Mesenchymal stem cell (in vitro differentiated cells and primary cell): Measurements from ENCODE around the gene CLIC1.

ENCODE experiments used
- DNase-seq: peaks from one replicate; pipeline ENCODE4 v3.0.0-alpha.2; 2013
- H2AFZ ChIP-seq: one replicate; pipeline ENCODE4 v1.6.1; 2013; ENCODE audit warnings: low read depth, mild to moderate bottlenecking, control low read depth, inconsistent platforms, low read length, moderate library complexity
- H2AK5ac ChIP-seq: 2 replicates; pipeline ENCODE4 v1.6.1; 2013; ENCODE audit warnings: low read length, moderate library complexity, mild to moderate bottlenecking, inconsistent platforms; ENCODE audit not compliant: severe bottlenecking
- H2BK120ac ChIP-seq: one replicate; pipeline ENCODE4 v1.6.1; 2013; ENCODE audit warnings: low read depth, mild to moderate bottlenecking, inconsistent platforms, low read length, moderate library complexity
- H2BK12ac ChIP-seq, 2 experiments: one replicate each; pipeline ENCODE4 v1.6.1; 2013; ENCODE audit warnings: inconsistent platforms in 2 of 2, low read length in 2 of 2, mild to moderate bottlenecking in 2 of 2, moderate library complexity in 2 of 2, control low read depth in 1 of 2
- H2BK15ac ChIP-seq: one replicate; pipeline ENCODE4 v1.6.1; 2013; ENCODE audit warnings: mild to moderate bottlenecking, low read depth, inconsistent platforms; ENCODE audit not compliant: poor library complexity, severe bottlenecking
- H2BK5ac ChIP-seq: 2 replicates; pipeline ENCODE4 v1.6.1; 2013; ENCODE audit warnings: low read depth, mild to moderate bottlenecking, low read length, control low read depth, inconsistent platforms; ENCODE audit not compliant: poor library complexity, severe bottlenecking
- H3K14ac ChIP-seq, 2 experiments: one replicate each; pipeline ENCODE4 v1.6.1; 2013; ENCODE audit warnings: inconsistent platforms in 2 of 2, low read length in 2 of 2, control low read depth in 1 of 2, mild to moderate bottlenecking in 1 of 2, moderate library complexity in 1 of 2
- H3K18ac ChIP-seq, 2 experiments: one replicate each; pipeline ENCODE4 v1.6.1; 2013; ENCODE audit warnings: inconsistent platforms in 2 of 2, low read length in 2 of 2, control low read depth in 1 of 2, low read depth in 1 of 2, mild to moderate bottlenecking in 1 of 2
- H3K23ac ChIP-seq, 2 experiments: one replicate each; pipeline ENCODE4 v1.6.1; 2013; ENCODE audit warnings: inconsistent platforms in 2 of 2, low read length in 2 of 2, mild to moderate bottlenecking in 2 of 2, moderate library complexity in 2 of 2, control low read depth in 1 of 2
- H3K27ac ChIP-seq: 2 replicates; pipeline ENCODE4 v1.5.1; 2013; ENCODE audit warnings: mild to moderate bottlenecking, moderate library complexity, low read length, control low read depth, inconsistent platforms; ENCODE audit not compliant: poor library complexity, severe bottlenecking
- H3K27me3 ChIP-seq, 2 experiments: 2 replicates each; pipeline versions ENCODE4 v1.6.1 to v1.7.0; 2013; ENCODE audit warnings: low read length in 2 of 2, mild to moderate bottlenecking in 2 of 2, moderate library complexity in 2 of 2, control low read depth in 1 of 2, inconsistent platforms in 1 of 2; ENCODE audit not compliant: control insufficient read depth in 1 of 2, insufficient read depth in 1 of 2
- H3K36me3 ChIP-seq, 2 experiments: 2 replicates each; pipeline versions ENCODE4 v1.6.1 to v1.7.0; 2013; ENCODE audit warnings: low read length in 2 of 2, control low read depth in 1 of 2, inconsistent platforms in 1 of 2, low read depth in 1 of 2, mild to moderate bottlenecking in 1 of 2; ENCODE audit not compliant: insufficient read depth in 2 of 2, control insufficient read depth in 1 of 2
- H3K4ac ChIP-seq, 2 experiments: one replicate each; pipeline ENCODE4 v1.6.1; 2013; ENCODE audit warnings: inconsistent platforms in 2 of 2, low read length in 2 of 2, mild to moderate bottlenecking in 2 of 2, moderate library complexity in 2 of 2, control low read depth in 1 of 2, low read depth in 1 of 2
- H3K4me1 ChIP-seq: 2 replicates; pipeline ENCODE4 v1.6.1; 2013; ENCODE audit warnings: low read depth, low read length, control low read depth; ENCODE audit not compliant: control insufficient read depth, insufficient read depth
- H3K4me2 ChIP-seq: 2 replicates; pipeline ENCODE4 v1.6.1; 2013; ENCODE audit warnings: low read length, mild to moderate bottlenecking, inconsistent platforms; ENCODE audit not compliant: poor library complexity, severe bottlenecking
- H3K4me3 ChIP-seq, 2 experiments: 2 replicates each; pipeline versions ENCODE4 v1.5.1 to v1.7.0; 2013; ENCODE audit warnings: low read length in 2 of 2, mild to moderate bottlenecking in 2 of 2, control low read depth in 1 of 2, low read depth in 1 of 2; ENCODE audit not compliant: insufficient read depth in 1 of 2
- H3K79me1 ChIP-seq: replicated peaks from 2 replicates; pipeline ENCODE4 v1.6.1; 2013; ENCODE audit warnings: mild to moderate bottlenecking, control low read depth, low read length, inconsistent platforms; ENCODE audit not compliant: poor library complexity, severe bottlenecking
- H3K9ac ChIP-seq: 2 replicates; pipeline ENCODE4 v1.7.0; 2013; ENCODE audit warnings: mild to moderate bottlenecking, low read length, moderate library complexity
- H3K9me3 ChIP-seq: 2 replicates; pipeline ENCODE4 v1.7.0; 2013; ENCODE audit warnings: mild to moderate bottlenecking, low read length; ENCODE audit not compliant: control insufficient read depth
- H4K8ac ChIP-seq: one replicate; pipeline ENCODE4 v1.6.1; 2013; ENCODE audit warnings: inconsistent platforms, mild to moderate bottlenecking, low read length, moderate library complexity
- H4K91ac ChIP-seq: one replicate; pipeline ENCODE4 v1.6.1; 2013; ENCODE audit warnings: mild to moderate bottlenecking, low read length, inconsistent platforms
- WGBS: methylation state at CpG from one replicate; pipeline ENCODE4 v1.1.7; 2013; ENCODE audit warnings: mixed read lengths; 5-methylcytosine and 5-hydroxymethylcytosine counted together

Gene CLIC1

DNA sequence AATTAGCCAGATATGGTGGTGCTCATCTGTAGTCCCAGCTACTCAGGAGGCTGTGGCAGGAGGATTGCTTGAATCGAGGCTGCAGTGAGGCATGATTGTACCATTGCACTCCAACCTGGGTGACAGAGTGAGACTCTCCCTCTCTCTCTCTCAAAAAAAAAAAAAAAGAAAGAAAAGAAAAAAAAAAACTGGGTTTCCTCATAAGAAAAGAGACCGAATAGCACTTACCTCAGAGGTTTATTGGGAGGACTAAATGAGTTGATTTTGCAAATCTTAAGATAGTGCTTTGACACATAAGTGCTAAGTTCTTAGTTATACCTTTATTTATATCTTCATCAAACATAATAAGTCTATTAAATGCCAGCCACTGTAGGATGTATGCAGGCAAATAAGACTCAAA lies 34.5 kb upstream of the CLIC1 start:
- WGBS = 83% methylated on average over 1 of the region's 2 CpGs

DNA sequence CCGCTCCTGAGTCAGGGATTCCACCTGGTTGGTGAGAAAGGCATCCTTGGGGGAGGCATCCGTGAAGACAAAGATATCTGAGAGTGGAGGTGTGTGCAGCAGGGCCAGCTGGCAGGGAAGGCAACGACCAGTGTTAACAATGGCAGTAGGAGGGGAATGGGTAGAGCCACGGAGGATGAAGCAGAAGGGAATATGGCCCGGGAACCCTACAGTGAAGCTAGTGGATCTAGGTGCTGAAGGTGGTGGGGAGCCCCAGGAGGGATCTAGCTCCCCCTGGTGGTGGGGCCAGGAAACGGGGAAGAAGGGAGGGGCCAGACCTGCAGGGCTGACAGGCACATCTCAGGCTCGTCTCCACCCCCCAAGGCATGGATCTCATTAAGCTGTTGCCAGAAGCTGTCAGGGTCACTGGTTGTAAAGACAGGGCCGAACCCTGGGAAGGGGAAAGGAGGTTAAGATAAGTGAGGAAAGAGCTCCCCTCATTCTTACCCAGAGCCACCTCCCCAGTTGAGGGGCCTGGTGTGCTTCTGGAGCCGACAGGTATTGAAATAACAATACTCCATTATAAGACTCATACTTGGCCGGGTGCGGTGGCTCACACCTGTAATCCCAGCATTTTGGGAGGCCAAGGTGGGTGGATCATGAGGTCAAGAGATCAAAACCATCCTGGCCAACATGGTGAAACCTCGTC lies 33.5 kb upstream of the CLIC1 start:
- Histone ChIP-seq H3K23ac (no peak overlapping the region), H3K79me1 (no peaks in the 10 kb centered on the region), H3K4ac (no peak overlapping the region), H3K9me3 (no peaks in the 10 kb centered on the region), H3K14ac (no peak overlapping the region), H3K27ac (no peak overlapping the region), H3K4me2 (no peak overlapping the region), H3K27me3 (peaks cover 0 to 6% of the 10 kb centered on the region in 2 experiments), H3K18ac (peak overlapping the region in 1 of 2 experiments; percentile 5), H3K36me3 (peaks cover 0 to 3% of the 10 kb centered on the region in 2 experiments), H4K91ac (peak overlapping the region; percentile 52), H3K4me3 (no peak overlapping the region), H2BK5ac (no peak overlapping the region), H2AK5ac (no peak overlapping the region), H4K8ac (peak overlapping the region; percentile 80), H2BK120ac (no peak overlapping the region), H2BK12ac (no peak overlapping the region), H3K4me1 (peaks cover 7% of the 10 kb centered on the region), H2AFZ (no peak overlapping the region), H2BK15ac (no peak overlapping the region), H3K9ac (no peak overlapping the region)
- peak; percentile 68 for DNase-seq
- 76% methylated on average over 9 of the region's 12 CpGs for WGBS

More for the DNA sequence above, 34.5 kb upstream of the CLIC1 start:
- Histone ChIP-seq H2BK12ac (no peak overlapping the region), H3K79me1 (no peaks in the 10 kb centered on the region), H4K8ac (no peak overlapping the region), H2AK5ac (no peak overlapping the region), H3K4me2 (no peak overlapping the region), H3K36me3 (no peaks in the 10 kb centered on the region), H2BK5ac (no peak overlapping the region), H3K27ac (no peak overlapping the region), H3K27me3 (peaks cover 0 to 6% of the 10 kb centered on the region in 2 experiments), H3K4me1 (peaks cover 7% of the 10 kb centered on the region), H3K9ac (no peak overlapping the region), H3K23ac (no peak overlapping the region), H3K9me3 (no peaks in the 10 kb centered on the region), H4K91ac (no peak overlapping the region), H2BK120ac (no peak overlapping the region), H2BK15ac (no peak overlapping the region), H3K14ac (no peak overlapping the region), H3K4ac (no peak overlapping the region), H2AFZ (no peak overlapping the region), H3K18ac (no peak overlapping the region), H3K4me3 (no peak overlapping the region)
- no peak for DNase-seq

DNA sequence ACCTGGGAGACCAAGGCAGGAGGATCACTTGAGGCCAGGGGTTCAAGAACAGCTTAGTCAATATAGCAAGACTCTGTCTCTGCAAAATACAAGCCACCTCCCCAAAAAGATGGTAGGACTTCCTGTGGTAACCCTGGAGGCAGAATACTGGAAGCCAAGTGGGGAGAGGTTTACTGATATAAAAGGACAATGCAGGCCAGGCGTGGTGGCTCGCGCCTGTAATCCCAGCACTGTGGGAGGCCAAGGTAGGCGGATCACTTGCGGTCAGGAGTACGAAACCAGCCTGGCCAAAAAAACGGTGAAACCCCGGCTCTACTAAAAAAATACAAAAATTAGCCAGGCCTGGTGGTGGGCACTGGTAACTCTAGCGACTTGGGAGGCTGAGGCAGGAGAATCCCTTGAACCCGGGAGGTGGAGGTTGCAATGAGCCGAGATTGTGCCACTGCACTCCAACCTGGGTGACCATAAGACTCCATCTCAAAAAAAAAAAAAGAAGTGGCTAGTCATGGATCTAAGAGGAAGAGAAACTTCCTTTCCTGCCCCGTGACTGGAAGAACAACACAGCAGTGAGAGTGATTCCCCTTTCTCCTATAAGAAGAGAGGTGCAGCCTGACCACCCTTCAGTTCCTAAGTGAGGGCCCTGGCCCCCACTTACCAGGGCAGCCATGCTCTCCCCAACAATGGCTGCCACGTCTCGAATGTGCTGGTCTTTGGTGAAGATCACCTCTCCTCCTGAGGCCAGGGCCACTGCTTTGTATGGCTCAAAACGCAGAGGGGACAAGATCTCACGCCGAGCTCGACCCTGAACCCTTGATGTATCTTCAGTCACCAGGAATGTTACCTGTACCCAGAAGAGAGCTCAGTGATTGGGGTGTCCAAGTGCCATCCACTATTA lies 32.3 kb upstream of the CLIC1 start:
- Histone ChIP-seq H2BK120ac (no peak overlapping the region), H3K36me3 (peaks cover 0 to 3% of the 10 kb centered on the region in 2 experiments), H3K9me3 (no peaks in the 10 kb centered on the region), H3K4me1 (peaks cover 7% of the 10 kb centered on the region), H3K27ac (no peak overlapping the region), H2BK5ac (no peak overlapping the region), H2AK5ac (no peak overlapping the region), H2BK15ac (no peak overlapping the region), H3K18ac (no peak overlapping the region), H3K23ac (no peak overlapping the region), H3K27me3 (peaks cover 0 to 6% of the 10 kb centered on the region in 2 experiments), H3K14ac (no peak overlapping the region), H3K4ac (peak overlapping the region in 1 of 2 experiments; percentile 54), H4K8ac (no peak overlapping the region), H4K91ac (no peak overlapping the region), H3K79me1 (no peaks in the 10 kb centered on the region), H2AFZ (no peak overlapping the region), H3K4me3 (no peak overlapping the region), H3K9ac (no peak overlapping the region), H3K4me2 (no peak overlapping the region), H2BK12ac (no peak overlapping the region)
- no peak for DNase-seq
- WGBS = 93% methylated on average over 17 of the region's 18 CpGs

DNA sequence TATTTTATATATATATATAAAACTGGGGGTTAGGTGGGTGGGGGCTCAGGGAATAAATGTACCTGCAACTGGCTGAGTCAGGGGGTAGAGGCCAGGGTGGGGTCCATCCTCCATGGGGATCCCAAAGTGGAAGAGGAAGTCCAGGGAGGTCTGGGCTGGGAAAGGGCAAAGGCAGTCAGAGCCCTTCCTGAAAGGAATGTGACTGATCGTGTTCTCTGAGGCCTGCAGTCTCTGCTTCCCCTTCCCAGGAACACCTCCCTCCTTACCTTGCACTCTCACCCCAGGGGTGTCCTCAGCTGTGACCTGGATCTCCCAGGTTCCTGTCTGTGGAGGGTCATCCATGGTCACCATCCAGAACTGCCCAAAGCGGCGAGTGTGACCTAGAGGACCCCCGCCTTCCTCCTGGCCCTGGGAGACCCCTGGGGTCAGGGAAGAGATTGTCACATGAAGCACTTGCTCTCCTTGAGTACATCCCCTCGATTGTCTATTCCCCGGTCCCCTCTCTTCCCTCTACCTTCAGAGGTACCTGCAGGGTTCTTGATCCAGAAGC lies 30.8 kb upstream of the CLIC1 start:
- Histone ChIP-seq H3K9me3 (no peaks in the 10 kb centered on the region), H4K91ac (no peak overlapping the region), H4K8ac (no peak overlapping the region), H3K27me3 (peaks cover 0 to 6% of the 10 kb centered on the region in 2 experiments), H2BK5ac (no peak overlapping the region), H2BK15ac (peak overlapping the region; percentile 60), H3K23ac (no peak overlapping the region), H3K36me3 (peaks cover 2 to 8% of the 10 kb centered on the region in 2 experiments), H3K4ac (no peak overlapping the region), H3K9ac (no peak overlapping the region), H3K4me1 (peaks cover 12% of the 10 kb centered on the region), H3K14ac (peak overlapping the region in 1 of 2 experiments; percentile 82), H3K4me2 (no peak overlapping the region), H2BK120ac (no peak overlapping the region), H2BK12ac (no peak overlapping the region), H3K18ac (no peak overlapping the region), H2AK5ac (no peak overlapping the region), H3K4me3 (no peak overlapping the region), H2AFZ (no peak overlapping the region), H3K27ac (no peak overlapping the region), H3K79me1 (no peaks in the 10 kb centered on the region)
- DNase-seq = no peak
- 83% methylated on average over 6 of the region's 6 CpGs for WGBS
